NCI-H748 (cell line): ENCODE data around the gene KRTAP1-5.
A peak's percentile ranks its signal among the peaks of the same experiment; 100 is the strongest.
"Not testable (repeated sequence)": the region's sequence is repeated elsewhere in the genome, so short reads cannot be mapped to it uniquely, and the experiment has no call there.

Source experiments
- DNase-seq: peaks from one replicate; lab custom pipeline; 2025; ENCODE audit not compliant: unreplicated experiment; lab: John Stamatoyannopoulos, UW

Gene KRTAP1-5

GRCh38 chr17:41026715-41027471 lies at the start of gene KRTAP1-5:
TSS of gene KRTAP1-5 (minus strand) at chr17:41027208. CDS start at chr17:41027155, 53 bp downstream.
- no peak for DNase-seq

- no peak for DNase-seq
Observed at GRCh38 chr17:41076788-41077187, 49.8 kb upstream of the KRTAP1-5 start.

- no peak for DNase-seq
Observed at GRCh38 chr17:41073676-41074075, 46.7 kb upstream of the KRTAP1-5 start.

- peak; percentile 51 for DNase-seq
Observed at GRCh38 chr17:41071606-41072360, 44.8 kb upstream of the KRTAP1-5 start.

- DNase-seq: no peak
Observed at GRCh38 chr17:41069031-41069430, 42.0 kb upstream of the KRTAP1-5 start.

GRCh38 chr17:41067281-41067680 lies 40.3 kb upstream of the KRTAP1-5 start:
- DNase-seq: no peak

- DNase-seq: no peak
Observed at GRCh38 chr17:41065829-41066624, 39.0 kb upstream of the KRTAP1-5 start, which contains the start of gene KRTAP2-4. TSS of gene KRTAP2-4 (minus strand) at chr17:41065879. CDS start at chr17:41065845, 34 bp downstream.

GRCh38 chr17:41065016-41065689 lies 38.1 kb upstream of the KRTAP1-5 start:
- not testable (repeated sequence) for DNase-seq

GRCh38 chr17:41064301-41064700 lies 37.3 kb upstream of the KRTAP1-5 start:
- DNase-seq: no peak

- DNase-seq: no peak
Observed at GRCh38 chr17:41063449-41063848, 36.4 kb upstream of the KRTAP1-5 start.

GRCh38 chr17:41061964-41062363 lies 35.0 kb upstream of the KRTAP1-5 start:
- no peak for DNase-seq

GRCh38 chr17:41060052-41060604 lies 33.1 kb upstream of the KRTAP1-5 start, which contains the start of gene KRTAP2-3:
TSS of gene KRTAP2-3 (minus strand) at chr17:41060114. CDS start at chr17:41060050, 64 bp downstream.
- no peak for DNase-seq

GRCh38 chr17:41059276-41060051 lies 32.5 kb upstream of the KRTAP1-5 start:
- not testable (repeated sequence) for DNase-seq

GRCh38 chr17:41058741-41059140 lies 31.7 kb upstream of the KRTAP1-5 start:
- DNase-seq: no peak

GRCh38 chr17:41057547-41057946 lies 30.5 kb upstream of the KRTAP1-5 start:
- DNase-seq: no peak

GRCh38 chr17:41055130-41055529 lies 28.1 kb upstream of the KRTAP1-5 start, which contains the start of gene KRTAP2-2:
TSS of gene KRTAP2-2 (minus strand) at chr17:41055230. CDS start at chr17:41055211, 19 bp downstream.
- not testable (repeated sequence) for DNase-seq

- DNase-seq: not testable (repeated sequence)
Observed at GRCh38 chr17:41054556-41054955, 27.5 kb upstream of the KRTAP1-5 start.

GRCh38 chr17:41054025-41054424 lies 27.0 kb upstream of the KRTAP1-5 start:
- no peak for DNase-seq

- no peak for DNase-seq
Observed at GRCh38 chr17:41052566-41052965, 25.6 kb upstream of the KRTAP1-5 start.
